Esophagus muscularis mucosa (tissue), 4 donors: ENCODE measurements around the gene PCIF1. TPM values are rescaled to one million over a fixed set of nuclear protein-coding genes. Genes with fewer than 3 reads are reported as not detected.

ENCODE experiments used
- DNase-seq: peaks from one replicate; pipeline ENCODE4 v3.0.0-alpha.2; 2017; ENCODE audit errors: extremely low spot score
- H3K27ac ChIP-seq, 4 donors: fragments of 200-600 bp; sonication (generic); replicated peaks in 1 of 4; 1 replicate in 3 of 4; 2 replicates in 1 of 4; pipeline ENCODE4 v1.5.1; 2016 to 2019; ENCODE audit warnings: mild to moderate bottlenecking in 1 of 4
- H3K27me3 ChIP-seq, 4 donors: fragments of 200-600 bp; sonication (generic); one replicate each; pipeline versions ENCODE4 v1.5.1 to v1.6.0; 2016 to 2019
- H3K36me3 ChIP-seq, 4 donors: fragments of 200-600 bp; sonication (generic); one replicate each; pipeline ENCODE4 v1.5.1; 2016 to 2019
- H3K4me1 ChIP-seq, 4 donors: fragments of 200-600 bp; sonication (generic); one replicate each; pipeline ENCODE4 v1.5.1; 2016 to 2019
- H3K4me3 ChIP-seq, 4 donors: fragments of 200-600 bp; sonication (generic); 1 replicate in 2 of 4; 2 replicates in 2 of 4; pipeline ENCODE4 v1.5.1; 2016 to 2019; ENCODE audit warnings: mild to moderate bottlenecking in 4 of 4, moderate library complexity in 1 of 4
- H3K9me3 ChIP-seq, 4 donors: fragments of 200-600 bp; sonication (generic); 1 replicate in 3 of 4; 2 replicates in 1 of 4; pipeline ENCODE4 v1.5.1; 2016 to 2019
- EP300 ChIP-seq: sonication (generic); formaldehyde crosslinking; IDR thresholded peaks from one replicate; pipeline ENCODE4 v1.6.1; 2017; ENCODE audit warnings: antibody characterized with exemption
- POLR2A ChIP-seq: fragments of 450-650 bp; IDR thresholded peaks from one replicate; pipeline ENCODE4 v1.6.1; 2017; ENCODE audit warnings: antibody characterized with exemption, moderate library complexity, mild to moderate bottlenecking, low read depth
- POLR2AphosphoS5 ChIP-seq, 2 donors: sonication (generic); formaldehyde crosslinking; IDR thresholded peaks; one replicate each; pipeline ENCODE4 v1.6.1; 2017; ENCODE audit warnings: antibody characterized with exemption in 2 of 2
- WGBS: methylation state at CpG from one replicate; pipeline ENCODE4 v1.1.5; 2018; 5-methylcytosine and 5-hydroxymethylcytosine counted together
- intact Hi-C: fragments of 100-400 bp; cut with DNase I; formaldehyde crosslinking; loops from one replicate; pipeline ENCODE4 v1.15.1; 2023
- total RNA-seq, 4 donors: library from RNA; depleted of rRNA; stranded (reverse); fragments of >200 nt; gene quantifications; one replicate each; pipeline versions ENCODE4 v1.1.0 to v1.2.1, GENCODE V29; 2016
- TF ChIP-seq, protein P1 (sequence below), 3 experiments: fragments of 200-600 bp in 2 of 3; fragments of 450-650 bp in 1 of 3; sonication (generic) in 2 of 3; IDR thresholded peaks; one replicate each; pipeline ENCODE4 v1.5.1; 2017 to 2019; ENCODE audit warnings: antibody characterized with exemption in 3 of 3, mild to moderate bottlenecking in 2 of 3, moderate library complexity in 1 of 3

Gene PCIF1
- total RNA-seq, 4 donors from 2014 or later = 35.3 to 51.2 (median 37.2) TPM

DNA sequence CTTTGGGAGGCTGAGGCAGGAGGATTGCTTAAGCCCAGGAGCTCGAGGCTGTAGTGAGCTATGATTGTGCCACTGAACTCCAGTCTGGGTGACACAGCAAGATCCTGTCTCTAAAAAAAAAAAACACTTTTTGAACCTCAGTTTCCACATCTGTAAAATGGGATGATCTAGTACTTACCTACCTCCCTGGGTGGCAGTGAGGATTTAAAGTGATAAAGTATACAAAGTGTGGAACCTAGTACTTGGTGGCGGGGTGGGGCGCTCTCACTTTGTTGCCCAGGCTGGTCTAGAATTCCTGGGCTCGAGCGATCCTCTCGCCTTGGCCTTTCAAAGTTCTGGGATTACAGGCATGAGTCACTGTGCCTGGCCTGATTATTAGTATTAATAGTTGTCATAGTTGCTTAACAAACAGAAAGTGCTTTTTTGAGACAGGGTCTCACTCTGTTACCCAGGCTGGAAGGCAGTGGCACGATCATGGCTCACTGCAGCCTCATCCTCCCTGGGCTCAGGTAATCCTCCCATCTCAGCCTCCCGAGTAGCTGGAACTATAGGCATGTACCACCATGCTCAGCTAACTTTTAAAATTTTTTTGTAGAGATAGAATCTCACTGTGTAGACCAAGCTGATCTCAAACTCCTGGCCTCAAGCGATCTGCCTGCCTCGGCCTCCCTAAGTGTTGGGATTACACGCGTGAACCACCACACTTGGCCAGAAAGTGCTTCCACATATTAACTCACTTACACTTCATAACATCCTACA, 15.5 kb upstream of the PCIF1 start:
- intact Hi-C loops = no loop called here
- H3K9me3 ChIP-seq = no peaks in the 10 kb centered on the region
- TF ChIP-seq POLR2A = no peak
- no peak for TF ChIP-seq EP300
- TF ChIP-seq, protein P1, sequence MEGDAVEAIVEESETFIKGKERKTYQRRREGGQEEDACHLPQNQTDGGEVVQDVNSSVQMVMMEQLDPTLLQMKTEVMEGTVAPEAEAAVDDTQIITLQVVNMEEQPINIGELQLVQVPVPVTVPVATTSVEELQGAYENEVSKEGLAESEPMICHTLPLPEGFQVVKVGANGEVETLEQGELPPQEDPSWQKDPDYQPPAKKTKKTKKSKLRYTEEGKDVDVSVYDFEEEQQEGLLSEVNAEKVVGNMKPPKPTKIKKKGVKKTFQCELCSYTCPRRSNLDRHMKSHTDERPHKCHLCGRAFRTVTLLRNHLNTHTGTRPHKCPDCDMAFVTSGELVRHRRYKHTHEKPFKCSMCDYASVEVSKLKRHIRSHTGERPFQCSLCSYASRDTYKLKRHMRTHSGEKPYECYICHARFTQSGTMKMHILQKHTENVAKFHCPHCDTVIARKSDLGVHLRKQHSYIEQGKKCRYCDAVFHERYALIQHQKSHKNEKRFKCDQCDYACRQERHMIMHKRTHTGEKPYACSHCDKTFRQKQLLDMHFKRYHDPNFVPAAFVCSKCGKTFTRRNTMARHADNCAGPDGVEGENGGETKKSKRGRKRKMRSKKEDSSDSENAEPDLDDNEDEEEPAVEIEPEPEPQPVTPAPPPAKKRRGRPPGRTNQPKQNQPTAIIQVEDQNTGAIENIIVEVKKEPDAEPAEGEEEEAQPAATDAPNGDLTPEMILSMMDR (IDR thresholded peaks at IDR 0.05) = no peak
- H3K4me3 ChIP-seq = no peak overlapping the region
- DNase-seq = no peak
- WGBS = 82% methylated on average over 10 of the region's 12 CpGs
- no peaks in the 10 kb centered on the region for H3K27me3 ChIP-seq
- H3K36me3 ChIP-seq = no peaks in the 10 kb centered on the region
- H3K4me1 ChIP-seq = peaks cover 32 to 47% (median 38%) of the 10 kb centered on the region in 4 donors
- H3K27ac ChIP-seq = peak overlapping the region; percentile 37 to 69 (median 64)

DNA sequence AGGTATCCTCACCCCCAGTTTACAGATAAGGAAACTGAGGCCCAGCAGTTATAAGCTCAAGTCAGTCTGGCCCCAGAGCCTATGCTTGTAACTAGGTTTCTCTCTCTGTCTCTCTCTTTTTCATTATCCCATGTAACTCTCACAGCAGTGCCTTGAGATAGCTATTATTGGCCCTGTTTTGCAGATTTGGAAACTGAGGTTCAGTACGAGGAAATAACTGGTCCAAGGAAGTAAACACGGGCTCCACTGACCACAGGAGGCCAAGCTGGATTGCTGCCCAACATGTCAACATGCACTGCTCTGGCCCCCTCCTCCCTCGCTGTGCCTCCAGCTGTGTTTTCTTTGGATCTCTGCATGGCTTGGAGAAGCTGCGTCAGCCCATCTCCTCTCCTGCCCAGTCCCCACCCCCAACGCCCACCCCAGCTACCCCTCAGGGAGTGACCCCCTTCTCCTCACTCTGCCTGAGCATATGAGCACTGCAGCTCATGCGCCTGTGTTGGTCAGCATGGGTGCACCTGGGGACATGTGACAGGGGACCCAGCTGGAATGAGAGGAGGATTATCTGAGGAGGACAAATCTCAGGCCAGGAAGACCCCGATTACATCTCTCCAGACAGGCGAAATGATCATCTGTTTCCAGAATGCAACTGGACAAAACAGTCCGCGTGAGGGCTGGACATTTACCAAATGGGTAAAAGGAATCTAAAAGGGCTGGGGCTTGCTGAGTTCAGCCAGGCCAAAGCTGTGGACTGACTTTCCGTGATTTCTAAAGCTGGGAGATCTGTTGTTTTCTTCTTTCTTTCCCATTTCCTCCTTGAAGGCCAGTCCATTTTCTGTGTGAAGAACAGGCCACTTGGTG, 14.7 kb upstream of the PCIF1 start:
- DNase-seq = no peak

DNA sequence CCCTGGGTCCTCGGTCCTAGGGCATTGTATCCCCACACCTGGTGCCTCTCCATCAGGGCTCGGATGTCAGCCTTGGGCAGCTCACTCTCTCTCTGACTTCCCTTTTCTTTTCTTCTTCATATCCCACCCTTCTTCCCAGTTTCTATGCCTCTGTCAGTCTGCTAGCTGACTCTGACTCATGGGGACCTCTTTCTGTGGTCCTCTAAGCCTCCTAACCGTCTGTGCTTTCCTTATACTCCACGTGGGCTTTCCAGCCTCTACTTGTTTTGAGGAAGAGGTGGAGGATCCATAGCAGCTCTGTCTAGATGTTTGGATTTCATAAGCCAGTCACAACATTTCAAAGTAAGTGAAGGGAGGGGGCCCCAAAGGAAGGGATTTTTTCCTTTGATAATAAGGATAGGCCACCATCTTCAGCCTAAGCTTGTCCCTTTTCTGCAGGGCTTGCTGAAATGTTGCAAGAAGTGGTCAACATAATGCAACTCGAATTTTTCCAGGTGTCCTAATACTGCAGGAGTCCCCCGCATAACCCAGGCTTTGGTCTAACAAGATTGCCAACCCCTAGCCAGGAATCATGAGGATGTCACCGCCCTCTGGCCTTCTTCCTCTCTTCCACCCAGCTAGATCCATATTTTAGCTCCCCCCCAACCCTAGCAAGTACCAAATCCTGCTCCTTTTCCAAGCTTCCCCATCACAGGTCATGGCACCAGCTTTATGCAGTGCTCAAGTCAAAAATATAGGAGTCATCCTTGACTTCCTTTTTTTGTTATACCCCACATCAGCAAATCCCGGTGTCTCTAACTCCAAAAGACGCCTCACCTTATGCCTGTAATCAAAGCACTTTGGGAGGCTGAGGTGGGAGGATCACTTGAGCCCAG, 13.8 kb upstream of the PCIF1 start:
- Histone ChIP-seq H3K9me3 (no peaks in the 10 kb centered on the region), H3K27me3 (no peaks in the 10 kb centered on the region), H3K4me1 (peaks cover 47 to 60% (median 48%) of the 10 kb centered on the region in 4 donors), H3K4me3 (no peak overlapping the region), H3K27ac (peak overlapping the region; percentile 37 to 69 (median 64)), H3K36me3 (no peaks in the 10 kb centered on the region)
- TF ChIP-seq, protein P1 (IDR thresholded peaks at IDR 0.05) = no peak
- TF ChIP-seq EP300 (no peak), POLR2AphosphoS5 (IDR thresholded peaks at IDR 0.05) (no peak), POLR2A (no peak)
- DNase-seq = no peak
- intact Hi-C loops = no loop called here
- WGBS = 70% methylated on average over 9 of the region's 9 CpGs

More for the DNA sequence above, 14.7 kb upstream of the PCIF1 start:
- no peaks in the 10 kb centered on the region for H3K36me3 ChIP-seq
- peak overlapping the region; percentile 37 to 69 (median 64) for H3K27ac ChIP-seq
- peaks cover 40 to 55% (median 45%) of the 10 kb centered on the region in 4 donors for H3K4me1 ChIP-seq
- H3K27me3 ChIP-seq = no peaks in the 10 kb centered on the region
- H3K4me3 ChIP-seq = no peak overlapping the region
- WGBS = 44% methylated on average over 10 of the region's 11 CpGs
- intact Hi-C loops = no loop called here
- H3K9me3 ChIP-seq = no peaks in the 10 kb centered on the region
- TF ChIP-seq POLR2A (no peak), POLR2AphosphoS5 (IDR thresholded peaks at IDR 0.05) (no peak), EP300 (no peak)
- TF ChIP-seq, protein P1 (IDR thresholded peaks at IDR 0.05) = no peak

DNA sequence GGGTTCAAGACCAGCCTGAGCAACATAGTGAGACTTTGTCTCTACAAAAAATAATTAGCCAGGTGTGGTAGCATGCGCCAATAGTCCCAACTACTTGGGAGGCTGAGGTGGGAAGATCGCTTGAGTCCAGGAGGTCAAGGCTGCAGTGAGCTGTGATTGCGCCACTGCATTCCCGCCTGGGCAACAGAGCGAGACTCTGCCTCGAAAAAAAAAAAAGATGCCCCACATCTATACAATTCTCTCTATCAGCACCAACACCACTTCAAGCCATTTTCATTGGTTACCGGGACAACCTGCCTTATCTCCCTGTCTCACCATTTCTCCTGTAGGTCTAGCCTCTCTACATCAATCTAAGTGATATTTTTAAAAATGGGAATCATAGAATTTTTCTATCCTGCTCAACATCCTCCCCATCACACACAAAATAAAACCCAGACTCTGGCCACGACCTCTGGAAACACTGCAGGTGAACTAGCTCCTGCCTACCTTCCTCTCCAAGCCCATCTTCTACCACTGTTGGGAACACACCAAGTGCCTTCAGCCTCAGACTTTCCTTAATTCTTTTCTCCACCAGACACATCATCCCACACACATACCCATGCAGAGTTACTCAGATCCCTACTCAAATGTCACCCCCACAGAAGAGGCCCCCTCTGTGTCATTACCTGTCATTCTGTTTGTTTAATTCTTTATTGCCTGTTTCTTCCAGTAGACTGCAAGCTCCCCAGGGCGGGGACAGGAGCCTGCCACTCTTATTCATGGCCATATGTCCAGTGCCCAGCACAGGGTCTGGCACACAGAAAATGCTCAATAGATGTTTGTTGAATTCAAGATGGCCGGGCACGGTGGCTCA, 12.9 kb upstream of the PCIF1 start:
- DNase-seq = no peak
- Histone ChIP-seq H3K36me3 (no peaks in the 10 kb centered on the region), H3K4me3 (no peak overlapping the region), H3K9me3 (no peaks in the 10 kb centered on the region), H3K27me3 (no peaks in the 10 kb centered on the region), H3K4me1 (peaks cover 47 to 60% (median 48%) of the 10 kb centered on the region in 4 donors), H3K27ac (no peak overlapping the region)
- TF ChIP-seq POLR2AphosphoS5 (IDR thresholded peaks at IDR 0.05) = no peak
- TF ChIP-seq POLR2A = no peak
- TF ChIP-seq, protein P1 (IDR thresholded peaks at IDR 0.05) = no peak
- TF ChIP-seq EP300 = no peak
- intact Hi-C loops = no loop called here
- whole genome bisulfite sequencing = 92% methylated on average over 11 of the region's 11 CpGs
